Right ventricle myocardium superior (tissue), 1 donor: ENCODE measurements around the gene PNCK. TPM values are rescaled to one million over a fixed set of nuclear protein-coding genes. Genes with fewer than 3 reads are reported as not detected.
"Not testable (repeated sequence)": the region's sequence is repeated elsewhere in the genome, so short reads cannot be mapped to it uniquely, and the experiment has no call there.

ENCODE experiments used
- ATAC-seq: fragments of 200-7000 bp; cut with Tn5 transposase; one replicate; pipeline ENCODE4 v1.9.1; 2020; ENCODE audit warnings: mild to moderate bottlenecking; ENCODE audit not compliant: poor library complexity
- DNase-seq: peaks from one replicate; pipeline ENCODE4 v3.0.0-alpha.2; 2020
- intact Hi-C: fragments of 100-400 bp; cut with DNase I; formaldehyde crosslinking; loops from one replicate; pipeline ENCODE4 v1.11.2; 2022
- total RNA-seq: library from RNA; stranded (reverse); fragmentation: NEBNext Ultra II Directional; extraction: Animal tissue kit (Norgen Biotek cat#: 25700); gene quantifications from one replicate; pipeline ENCODE4 v1.2.1, GENCODE V29; 2021
- donor health status: DM: no; HTN: yes; CAD: no; lungs with severe emphysema.

Gene PNCK
- total RNA-seq, 1 donor from 2014 or later = 8.1 TPM

DNA sequence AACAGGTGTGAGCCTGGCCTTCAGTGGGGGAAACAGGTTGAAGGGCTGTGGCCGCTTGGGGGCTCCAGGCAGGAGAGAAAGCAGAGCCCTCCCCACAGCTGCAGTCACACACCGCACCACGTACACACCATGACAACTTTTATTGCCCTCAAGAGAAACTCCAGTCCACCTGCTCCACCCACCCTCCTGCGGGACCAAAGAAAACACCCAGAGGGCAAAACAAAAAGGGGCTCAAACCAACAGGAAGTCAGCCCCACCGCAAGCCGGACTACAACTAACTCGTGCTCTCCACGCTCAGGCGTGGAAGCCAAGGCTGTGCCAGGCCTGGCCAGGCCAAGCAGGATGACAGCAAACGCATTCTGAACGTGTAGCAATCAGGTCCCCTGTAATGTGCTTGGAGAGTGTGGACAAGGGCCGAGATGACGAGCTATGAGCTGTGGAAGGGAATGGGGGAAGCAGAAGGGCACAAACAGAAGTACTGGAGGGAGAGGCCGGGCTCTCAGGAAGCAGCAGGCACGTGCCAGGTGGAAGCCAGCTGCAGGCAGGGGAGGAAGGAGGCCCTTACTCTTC lies 26.8 kb upstream of the PNCK start:
- ATAC-seq (peak; percentile 11), DNase-seq (no peak)
- intact Hi-C loops = no loop called here

GRCh38 chrX:153699784-153700371 lies 26.3 kb upstream of the PNCK start:
- DNase-seq (peak; percentile 65), ATAC-seq (peak; percentile 78)
- intact Hi-C loops = not testable (repeated sequence)

- peak; percentile 2 for ATAC-seq
- intact Hi-C loops, DNase-seq: not testable (repeated sequence)
These were observed 25.7 kb upstream of the PNCK start for GRCh38 chrX:153699210-153699783.

- intact Hi-C loops = no loop called here
- DNase-seq = no peak
- ATAC-seq = no peak
These were observed 24.6 kb upstream of the PNCK start for GRCh38 chrX:153697924-153698865.

- ATAC-seq, intact Hi-C loops, DNase-seq: not testable (repeated sequence)
These were observed 23.5 kb upstream of the PNCK start for GRCh38 chrX:153696986-153697722.

GRCh38 chrX:153696538-153696937 lies 22.9 kb upstream of the PNCK start:
- ATAC-seq, intact Hi-C loops, DNase-seq: not testable (repeated sequence)

GRCh38 chrX:153696100-153696499 lies 22.5 kb upstream of the PNCK start:
- no peak for ATAC-seq
- intact Hi-C loops = no loop called here

DNA sequence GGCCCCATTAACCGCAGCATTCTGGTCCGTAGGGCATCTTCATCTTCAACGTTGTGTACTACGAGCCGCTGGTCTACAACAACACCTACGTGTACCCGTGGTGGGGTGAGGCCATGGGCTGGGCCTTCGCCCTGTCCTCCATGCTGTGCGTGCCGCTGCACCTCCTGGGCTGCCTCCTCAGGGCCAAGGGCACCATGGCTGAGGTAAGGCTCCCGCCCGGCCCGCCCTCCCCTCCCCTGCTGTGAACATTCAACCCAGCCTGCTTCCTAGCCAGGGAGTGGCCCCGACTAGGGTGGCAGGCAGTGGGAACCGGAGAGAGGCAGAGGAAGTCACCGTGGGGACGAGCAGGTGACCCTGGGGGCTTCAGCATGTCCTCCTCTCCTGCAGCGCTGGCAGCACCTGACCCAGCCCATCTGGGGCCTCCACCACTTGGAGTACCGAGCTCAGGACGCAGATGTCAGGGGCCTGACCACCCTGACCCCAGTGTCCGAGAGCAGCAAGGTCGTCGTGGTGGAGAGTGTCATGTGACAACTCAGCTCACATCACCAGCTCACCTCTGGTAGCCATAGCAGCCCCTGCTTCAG lies 21.2 kb upstream of the PNCK start:
- DNase-seq = no peak
- no peak for ATAC-seq
- intact Hi-C loops = no loop called here

More at GRCh38 chrX:153696100-153696499, 22.5 kb upstream of the PNCK start:
- DNase-seq = no peak

GRCh38 chrX:153694256-153694655 lies 20.6 kb upstream of the PNCK start:
- DNase-seq, intact Hi-C loops, ATAC-seq: not testable (repeated sequence)

DNA sequence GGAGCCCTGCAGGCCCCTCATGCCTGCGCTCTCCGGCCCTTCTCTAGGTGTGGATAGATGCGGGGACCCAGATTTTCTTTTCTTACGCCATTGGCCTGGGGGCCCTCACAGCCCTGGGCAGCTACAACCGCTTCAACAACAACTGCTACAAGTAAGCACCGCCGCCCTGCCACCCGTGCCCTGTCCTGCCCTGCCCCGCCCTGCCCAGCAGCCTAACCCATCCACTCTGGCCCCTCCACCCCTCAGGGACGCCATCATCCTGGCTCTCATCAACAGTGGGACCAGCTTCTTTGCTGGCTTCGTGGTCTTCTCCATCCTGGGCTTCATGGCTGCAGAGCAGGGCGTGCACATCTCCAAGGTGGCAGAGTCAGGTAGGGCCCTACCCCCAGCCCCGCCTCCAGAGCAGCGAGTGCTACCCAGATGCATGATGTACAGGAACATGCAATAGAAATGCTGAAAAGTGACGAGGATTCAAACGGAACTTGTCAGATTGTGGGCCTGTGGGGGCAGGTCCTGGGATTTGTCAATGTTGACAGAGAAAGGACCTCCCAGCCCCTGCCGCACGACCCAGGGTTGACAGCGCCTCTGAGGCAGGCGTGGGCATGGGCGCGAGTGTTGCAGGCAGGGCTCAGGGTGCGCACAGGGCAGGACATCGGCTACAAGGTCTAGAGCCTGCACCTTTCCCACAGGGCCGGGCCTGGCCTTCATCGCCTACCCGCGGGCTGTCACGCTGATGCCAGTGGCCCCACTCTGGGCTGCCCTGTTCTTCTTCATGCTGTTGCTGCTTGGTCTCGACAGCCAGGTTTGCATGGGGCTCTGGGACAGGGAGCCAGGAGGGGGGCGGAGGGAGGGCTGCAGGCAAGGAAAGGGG lies 19.8 kb upstream of the PNCK start:
- DNase-seq = no peak
- no peak for ATAC-seq
- intact Hi-C loops = no loop called here

DNA sequence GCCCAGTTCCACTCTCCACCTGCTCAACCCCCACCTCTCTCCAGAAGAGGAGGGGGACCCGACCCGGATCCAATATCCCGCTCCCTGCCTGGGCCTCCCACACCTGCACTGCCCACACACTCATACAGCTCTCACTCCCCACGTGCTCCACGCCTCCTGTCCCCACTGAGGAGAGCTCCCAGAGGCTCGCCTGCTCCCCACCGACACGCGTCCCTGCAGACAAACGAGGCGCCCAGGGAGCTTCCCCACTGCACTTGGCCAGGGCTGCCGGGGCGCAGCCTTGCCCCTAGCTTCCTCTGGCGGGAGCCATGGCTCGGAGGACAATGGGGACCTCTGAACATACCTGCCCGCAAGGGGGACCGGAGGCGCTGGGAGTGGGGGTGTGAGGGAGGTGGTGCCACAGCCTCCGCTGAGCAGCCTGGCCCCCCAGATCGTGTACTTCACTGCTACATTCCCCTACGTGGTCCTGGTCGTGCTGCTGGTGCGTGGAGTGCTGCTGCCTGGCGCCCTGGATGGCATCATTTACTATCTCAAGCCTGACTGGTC lies 19.1 kb upstream of the PNCK start:
- intact Hi-C loops = no loop called here
- no peak for ATAC-seq

DNA sequence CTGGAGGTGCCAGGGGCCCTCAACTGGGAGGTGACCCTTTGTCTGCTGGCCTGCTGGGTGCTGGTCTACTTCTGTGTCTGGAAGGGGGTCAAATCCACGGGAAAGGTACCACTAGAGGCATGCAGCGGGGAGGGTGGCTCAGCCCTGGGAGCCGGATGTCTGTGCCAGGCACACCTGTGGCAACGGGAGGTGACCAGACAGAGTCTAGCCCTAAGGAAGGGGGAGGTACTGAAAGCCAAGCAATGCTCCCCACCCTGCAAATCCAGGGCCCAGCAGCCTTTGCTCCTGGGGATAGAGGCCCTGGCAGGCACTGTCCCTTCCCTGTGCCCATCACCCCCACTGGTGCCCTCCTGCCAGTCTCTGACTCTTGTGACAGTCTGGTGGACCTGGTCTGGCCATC lies 18.4 kb upstream of the PNCK start:
- ATAC-seq = no peak
- intact Hi-C loops = no loop called here
- DNase-seq = no peak

More for the DNA sequence above, 19.1 kb upstream of the PNCK start:
- no peak for DNase-seq

- DNase-seq, ATAC-seq, intact Hi-C loops: not testable (repeated sequence)
These were observed 17.6 kb upstream of the PNCK start for GRCh38 chrX:153691032-153691827.

DNA sequence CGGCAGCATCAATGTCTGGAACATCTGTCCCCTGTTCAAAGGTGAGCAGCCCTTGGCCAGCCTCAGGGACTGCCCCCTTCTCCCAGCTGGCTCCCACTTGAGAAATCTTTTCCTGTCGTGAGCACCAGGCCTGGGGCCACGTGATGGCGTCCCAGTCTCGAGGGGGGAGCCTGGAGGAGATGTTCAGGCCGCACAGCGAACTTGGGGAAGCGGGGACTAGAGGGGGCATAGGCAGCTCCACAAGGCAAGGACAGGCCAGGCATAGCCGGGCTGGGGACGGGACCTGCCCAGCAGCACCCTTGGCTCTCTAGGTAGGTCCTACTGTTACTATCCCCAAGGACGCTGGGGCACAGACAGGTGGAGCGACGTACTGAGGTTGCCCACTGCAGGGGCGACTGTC lies 16.9 kb upstream of the PNCK start:
- ATAC-seq = no peak
- no peak for DNase-seq
- intact Hi-C loops = no loop called here

- intact Hi-C loops = no loop called here
- ATAC-seq (peak; percentile 2), DNase-seq (no peak)
These were observed 16.2 kb upstream of the PNCK start for GRCh38 chrX:153689654-153690465.
